ENCODE data around the gene VGLL4.

GRCh38 chr3:11575677-11576076, 68.0 kb downstream of the VGLL4 start:
- TF ChIP-seq EZH2 (IDR thresholded peaks at IDR 0.05; ENCODE audit: borderline replicate concordance, insufficient read depth, low read depth, low read length, poor library complexity, severe bottlenecking) (no peak), CTCF (IDR thresholded peaks at IDR 0.05) (no peak)

Measured in B cell (primary cell).